Stimulated activated memory B cell treated with anti-CD40 and anti-IgM and Interleukin-4, amounts not matched to agents 10 μg/mL and 1 μg/mL and 100 μg/mL, for 72 hours (primary cell): Measurements from ENCODE around the gene ZNF670.
A peak's percentile ranks its signal among the peaks of the same experiment; 100 is the strongest.
"Not testable (repeated sequence)": the region's sequence is repeated elsewhere in the genome, so short reads cannot be mapped to it uniquely, and the experiment has no call there.

Source experiments
- ATAC-seq: fragments of 150-1000 bp; cut with Tn5 transposase; 2 replicates; pipeline ENCODE4 v1.10.0; 2021
- H3K27ac Mint-ChIP-seq: one replicate; pipeline ENCODE4 v1.8.0; 2022; ENCODE audit warnings: mild to moderate bottlenecking, mixed read lengths
- H3K27me3 Mint-ChIP-seq: one replicate; pipeline ENCODE4 v1.8.0; 2022; ENCODE audit warnings: mixed read lengths
- H3K36me3 Mint-ChIP-seq: one replicate; pipeline ENCODE4 v1.8.0; 2022; ENCODE audit warnings: mixed read lengths
- H3K4me1 Mint-ChIP-seq: one replicate; pipeline ENCODE4 v1.8.0; 2022; ENCODE audit warnings: mixed read lengths
- H3K4me3 Mint-ChIP-seq: one replicate; pipeline ENCODE4 v1.8.0; 2022; ENCODE audit warnings: mild to moderate bottlenecking, moderate library complexity, mixed read lengths
- H3K9me3 Mint-ChIP-seq: one replicate; pipeline ENCODE4 v1.8.0; 2022; ENCODE audit warnings: mixed read lengths

ZNF670 gene

GRCh38 chr1:247078258-247079140, at the start of gene ZNF670:
ZNF670 (minus strand) TSS chr1:247078811; CDS start chr1:247078596, 215 bp downstream.
- H3K27ac Mint-ChIP-seq: peak within 1 kb of the TSS; percentile 95
- peaks cover 17% of the 10 kb centered on the region for H3K36me3 Mint-ChIP-seq
- peak within 1 kb of the TSS; percentile 96 for H3K4me3 Mint-ChIP-seq
- peaks cover 5% of the 10 kb centered on the region for H3K9me3 Mint-ChIP-seq
- peaks cover 33% of the 10 kb centered on the region for H3K4me1 Mint-ChIP-seq
- peak; percentile 99 for ATAC-seq
- no peaks in the 10 kb centered on the region for H3K27me3 Mint-ChIP-seq

GRCh38 chr1:247127519-247128282, 49.1 kb upstream of the ZNF670 start:
- not testable (repeated sequence) for ATAC-seq, H3K9me3 Mint-ChIP-seq, H3K27me3 Mint-ChIP-seq
- H3K36me3 Mint-ChIP-seq: peaks cover 24% of the 10 kb centered on the region
- peak overlapping the region; percentile 90 for H3K4me3 Mint-ChIP-seq
- peak overlapping the region; percentile 73 for H3K27ac Mint-ChIP-seq
- H3K4me1 Mint-ChIP-seq: peaks cover 13% of the 10 kb centered on the region

GRCh38 chr1:247126601-247127000, 48.0 kb upstream of the ZNF670 start:
- H3K4me1 Mint-ChIP-seq: peaks cover 13% of the 10 kb centered on the region
- ATAC-seq: peak; percentile 79
- not testable (repeated sequence) for H3K4me3 Mint-ChIP-seq, H3K9me3 Mint-ChIP-seq, H3K27ac Mint-ChIP-seq, H3K27me3 Mint-ChIP-seq
- peaks cover 13% of the 10 kb centered on the region for H3K36me3 Mint-ChIP-seq

GRCh38 chr1:247126166-247126565, 47.6 kb upstream of the ZNF670 start:
- not testable (repeated sequence) for H3K9me3 Mint-ChIP-seq, H3K36me3 Mint-ChIP-seq, H3K4me3 Mint-ChIP-seq, H3K27me3 Mint-ChIP-seq, H3K27ac Mint-ChIP-seq
- peak; percentile 100 for ATAC-seq
- H3K4me1 Mint-ChIP-seq: peaks cover 13% of the 10 kb centered on the region

GRCh38 chr1:247121382-247121781, 42.8 kb upstream of the ZNF670 start:
- Mint-ChIP-seq H3K27ac (no peak overlapping the region), H3K4me1 (no peaks in the 10 kb centered on the region), H3K36me3 (no peaks in the 10 kb centered on the region), H3K4me3 (no peak overlapping the region), H3K9me3 (peaks cover 6% of the 10 kb centered on the region), H3K27me3 (no peaks in the 10 kb centered on the region)
- ATAC-seq: no peak

- H3K9me3 Mint-ChIP-seq, H3K4me3 Mint-ChIP-seq, H3K27me3 Mint-ChIP-seq, ATAC-seq, H3K36me3 Mint-ChIP-seq, H3K27ac Mint-ChIP-seq, H3K4me1 Mint-ChIP-seq: not testable (repeated sequence)
Measured at GRCh38 chr1:247120408-247120668, 41.7 kb upstream of the ZNF670 start.

GRCh38 chr1:247119600-247120407, 41.2 kb upstream of the ZNF670 start:
- H3K27ac Mint-ChIP-seq: no peak overlapping the region
- H3K4me1 Mint-ChIP-seq: no peaks in the 10 kb centered on the region
- H3K27me3 Mint-ChIP-seq: peaks cover under 1% of the 10 kb centered on the region
- H3K4me3 Mint-ChIP-seq: no peak overlapping the region
- H3K36me3 Mint-ChIP-seq: no peaks in the 10 kb centered on the region
- peak; percentile 50 for ATAC-seq
- peaks cover 6% of the 10 kb centered on the region for H3K9me3 Mint-ChIP-seq

- H3K36me3 Mint-ChIP-seq: no peaks in the 10 kb centered on the region
- no peak overlapping the region for H3K27ac Mint-ChIP-seq
- no peak overlapping the region for H3K4me3 Mint-ChIP-seq
- H3K27me3 Mint-ChIP-seq: peaks cover 9% of the 10 kb centered on the region
- ATAC-seq: peak; percentile 14
- peaks cover 3% of the 10 kb centered on the region for H3K9me3 Mint-ChIP-seq
- no peaks in the 10 kb centered on the region for H3K4me1 Mint-ChIP-seq
Measured at GRCh38 chr1:247118946-247119446, 40.4 kb upstream of the ZNF670 start.

GRCh38 chr1:247115545-247115944, 36.9 kb upstream of the ZNF670 start:
- no peak overlapping the region for H3K27ac Mint-ChIP-seq
- peaks cover 31% of the 10 kb centered on the region for H3K27me3 Mint-ChIP-seq
- H3K4me1 Mint-ChIP-seq: peaks cover 6% of the 10 kb centered on the region
- no peak overlapping the region for H3K4me3 Mint-ChIP-seq
- H3K9me3 Mint-ChIP-seq: no peaks in the 10 kb centered on the region
- ATAC-seq: no peak
- H3K36me3 Mint-ChIP-seq: no peaks in the 10 kb centered on the region

- H3K27me3 Mint-ChIP-seq: peaks cover 35% of the 10 kb centered on the region
- no peaks in the 10 kb centered on the region for H3K9me3 Mint-ChIP-seq
- ATAC-seq: peak; percentile 2
- peaks cover 7% of the 10 kb centered on the region for H3K4me1 Mint-ChIP-seq
- H3K36me3 Mint-ChIP-seq: no peaks in the 10 kb centered on the region
- H3K4me3 Mint-ChIP-seq: no peak overlapping the region
- no peak overlapping the region for H3K27ac Mint-ChIP-seq
Measured at GRCh38 chr1:247115141-247115510, 36.5 kb upstream of the ZNF670 start.

GRCh38 chr1:247114351-247115140, 35.9 kb upstream of the ZNF670 start:
- H3K9me3 Mint-ChIP-seq: peaks cover 2% of the 10 kb centered on the region
- ATAC-seq: peak; percentile 24
- H3K36me3 Mint-ChIP-seq: no peaks in the 10 kb centered on the region
- H3K27me3 Mint-ChIP-seq: peaks cover 41% of the 10 kb centered on the region
- H3K27ac Mint-ChIP-seq: no peak overlapping the region
- peaks cover 7% of the 10 kb centered on the region for H3K4me1 Mint-ChIP-seq
- no peak overlapping the region for H3K4me3 Mint-ChIP-seq

GRCh38 chr1:247113733-247114271, 35.2 kb upstream of the ZNF670 start:
- Mint-ChIP-seq H3K36me3 (no peaks in the 10 kb centered on the region), H3K9me3 (peaks cover 2% of the 10 kb centered on the region), H3K27me3 (peaks cover 49% of the 10 kb centered on the region), H3K27ac (no peak overlapping the region), H3K4me3 (no peak overlapping the region), H3K4me1 (peaks cover 7% of the 10 kb centered on the region)
- ATAC-seq: peak; percentile 35

GRCh38 chr1:247113094-247113497, 34.5 kb upstream of the ZNF670 start:
- Mint-ChIP-seq H3K27ac (no peak overlapping the region), H3K4me3 (peak overlapping the region; percentile 50), H3K4me1 (peaks cover 7% of the 10 kb centered on the region), H3K27me3 (peaks cover 56% of the 10 kb centered on the region), H3K36me3 (no peaks in the 10 kb centered on the region), H3K9me3 (peaks cover 2% of the 10 kb centered on the region)
- no peak for ATAC-seq

GRCh38 chr1:247112479-247112781, 33.8 kb upstream of the ZNF670 start:
- H3K27ac Mint-ChIP-seq: no peak overlapping the region
- no peaks in the 10 kb centered on the region for H3K36me3 Mint-ChIP-seq
- H3K4me1 Mint-ChIP-seq: peaks cover 7% of the 10 kb centered on the region
- ATAC-seq: no peak
- no peak overlapping the region for H3K4me3 Mint-ChIP-seq
- H3K9me3 Mint-ChIP-seq: peaks cover 2% of the 10 kb centered on the region
- peaks cover 62% of the 10 kb centered on the region for H3K27me3 Mint-ChIP-seq
